ENCODE data around the gene RNF26. TPM values are rescaled to one million over a fixed set of nuclear protein-coding genes. Genes with fewer than 3 reads are reported as not detected.

RNF26 gene
- total RNA-seq, 2 donors from 2014 or later, result 22.9 to 46.6 TPM

DNA sequence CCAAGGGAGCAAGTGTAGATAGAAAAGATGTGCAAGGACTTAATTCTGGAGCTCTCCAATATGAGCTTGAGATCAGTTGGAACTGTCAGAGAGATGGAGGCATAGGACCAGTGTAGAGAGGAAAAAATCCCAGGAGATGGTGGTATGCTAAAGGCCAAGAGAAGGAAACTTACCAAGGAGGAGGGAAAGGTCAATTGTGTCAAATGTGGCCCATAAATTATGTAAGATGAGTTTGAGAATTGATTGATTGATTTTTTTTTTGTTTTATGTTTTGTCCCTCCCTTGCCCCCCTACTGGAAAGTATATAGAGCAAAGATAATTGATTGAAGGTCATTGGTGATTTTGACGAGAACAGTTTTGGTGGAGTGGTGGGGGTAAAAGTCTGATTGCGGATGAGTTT lies 50.0 kb downstream of the RNF26 start:
- Histone ChIP-seq H3K9ac (ENCODE audit: low read depth in 2 of 2, low read length in 2 of 2) (no peak overlapping the region), H3K9me3 (no peaks in the 10 kb centered on the region), H3K27me3 (no peaks in the 10 kb centered on the region), H3K36me3 (no peaks in the 10 kb centered on the region), H3K4me1 (no peaks in the 10 kb centered on the region), H3K27ac (no peak overlapping the region), H3K4me3 (no peak overlapping the region)
- DNase-seq, result no peak
- intact Hi-C loops (cut with DNase I), result no loop called here
- TF ChIP-seq, protein P1, sequence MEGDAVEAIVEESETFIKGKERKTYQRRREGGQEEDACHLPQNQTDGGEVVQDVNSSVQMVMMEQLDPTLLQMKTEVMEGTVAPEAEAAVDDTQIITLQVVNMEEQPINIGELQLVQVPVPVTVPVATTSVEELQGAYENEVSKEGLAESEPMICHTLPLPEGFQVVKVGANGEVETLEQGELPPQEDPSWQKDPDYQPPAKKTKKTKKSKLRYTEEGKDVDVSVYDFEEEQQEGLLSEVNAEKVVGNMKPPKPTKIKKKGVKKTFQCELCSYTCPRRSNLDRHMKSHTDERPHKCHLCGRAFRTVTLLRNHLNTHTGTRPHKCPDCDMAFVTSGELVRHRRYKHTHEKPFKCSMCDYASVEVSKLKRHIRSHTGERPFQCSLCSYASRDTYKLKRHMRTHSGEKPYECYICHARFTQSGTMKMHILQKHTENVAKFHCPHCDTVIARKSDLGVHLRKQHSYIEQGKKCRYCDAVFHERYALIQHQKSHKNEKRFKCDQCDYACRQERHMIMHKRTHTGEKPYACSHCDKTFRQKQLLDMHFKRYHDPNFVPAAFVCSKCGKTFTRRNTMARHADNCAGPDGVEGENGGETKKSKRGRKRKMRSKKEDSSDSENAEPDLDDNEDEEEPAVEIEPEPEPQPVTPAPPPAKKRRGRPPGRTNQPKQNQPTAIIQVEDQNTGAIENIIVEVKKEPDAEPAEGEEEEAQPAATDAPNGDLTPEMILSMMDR (IDR thresholded peaks at IDR 0.05), result no peak

Small RNA genes within 50 kb of the gene (microRNA-seq; reads per million reads assigned to microRNA genes)
- not detected for gene MIR6756

Other genes with a start within 250 kb of the RNF26 start
- 10 to 100 TPM; 18.7 to 50.5 TPM for gene HMBS, start 249.6 kb upstream of the RNF26 start, total RNA-seq
- gene DPAGT1, start 232.7 kb upstream of the RNF26 start, total RNA-seq, result 100 to 1,000 TPM in 1 of 2 donors, 10 to 100 TPM in 1; 39.4 to 104 TPM
- 10 to 100 TPM; 20.6 to 27.9 TPM for gene C2CD2L, start 227.2 kb upstream of the RNF26 start, total RNA-seq
- gene HINFP, start 212.9 kb upstream of the RNF26 start, total RNA-seq, result 10 to 100 TPM; 31.9 to 33.3 TPM
- under 1 TPM; 0.05 to 0.22 TPM for gene ABCG4, start 185.5 kb upstream of the RNF26 start, total RNA-seq
- 10 to 100 TPM; 16.5 to 17.1 TPM for gene NLRX1, start 165.8 kb upstream of the RNF26 start, total RNA-seq
- gene NHERF4, start 149.1 kb upstream of the RNF26 start, total RNA-seq, result 10 to 100 TPM; 52.3 to 72.7 TPM
- 10 to 100 TPM; 10.8 to 16.4 TPM for gene CBL, start 128.2 kb upstream of the RNF26 start, total RNA-seq
- 10 to 100 TPM in 1 of 2 donors, 1 to 10 TPM in 1; 5.4 to 36.9 TPM for gene MCAM, start 17.4 kb upstream of the RNF26 start, total RNA-seq
- gene C1QTNF5, start 6.4 kb downstream of the RNF26 start, total RNA-seq, result 1 to 10 TPM; 5.3 to 8.7 TPM
- gene MFRP, start 12.2 kb downstream of the RNF26 start, total RNA-seq, result not detected
- gene USP2, start 47.2 kb downstream of the RNF26 start, total RNA-seq, result 10 to 100 TPM in 1 of 2 donors, 1 to 10 TPM in 1; 7.9 to 11.6 TPM
- gene THY1, start 88.6 kb downstream of the RNF26 start, total RNA-seq, result 1 to 10 TPM; 6.6 to 6.9 TPM